MCF 10A (cell line): Measurements from ENCODE around the gene TM7SF2. TPM values are rescaled to one million over a fixed set of nuclear protein-coding genes. Genes with fewer than 3 reads are reported as not detected.

Experiments
- BruUV-seq: library from RNA; stranded (reverse); fragments of 400-500 nt; replicated peaks from 2 replicates; lab custom pipeline; 2021; lab: Mats Ljungman, UMichigan
- CTCF ChIA-PET: fragments of 300-600 bp; sonication (Branson Sonifier 250); formaldehyde crosslinking; extraction: SDS; loops from one replicate; lab custom pipeline; 2021; ENCODE audit warnings: antibody characterized with exemption, inconsistent platforms; lab: Yijun Ruan, JAX
- POLR2A ChIA-PET: fragments of 300-600, 350-650 bp; sonication (Branson Sonifier 250); formaldehyde crosslinking; extraction: SDS; loops from one replicate; lab custom pipeline; 2020; ENCODE audit warnings: antibody characterized with exemption, inconsistent platforms; lab: Yijun Ruan, JAX
- DNase-seq: peaks from one replicate; pipeline ENCODE4 v3.0.0-alpha.2; 2018; ENCODE audit not compliant: unreplicated experiment
- H3K27ac Mint-ChIP-seq: one replicate; pipeline ENCODE4 v1.8.0; 2022; ENCODE audit warnings: mild to moderate bottlenecking, low read depth, mixed read lengths; ENCODE audit not compliant: unreplicated experiment
- H3K27me3 Mint-ChIP-seq: one replicate; pipeline ENCODE4 v1.8.0; 2022; ENCODE audit warnings: mixed read lengths; ENCODE audit not compliant: insufficient read depth, unreplicated experiment
- H3K36me3 Mint-ChIP-seq: one replicate; pipeline ENCODE4 v1.8.0; 2022; ENCODE audit warnings: mild to moderate bottlenecking, moderate library complexity, mixed read lengths; ENCODE audit not compliant: insufficient read depth, unreplicated experiment
- H3K4me1 Mint-ChIP-seq: one replicate; pipeline ENCODE4 v1.8.0; 2022; ENCODE audit warnings: mixed read lengths; ENCODE audit not compliant: insufficient read depth, unreplicated experiment
- H3K4me3 Mint-ChIP-seq: one replicate; pipeline ENCODE4 v1.8.0; 2022; ENCODE audit warnings: mild to moderate bottlenecking, moderate library complexity, mixed read lengths; ENCODE audit not compliant: unreplicated experiment
- H3K9me3 Mint-ChIP-seq: one replicate; pipeline ENCODE4 v1.8.0; 2022; ENCODE audit warnings: mixed read lengths; ENCODE audit not compliant: unreplicated experiment
- CTCF ChIP-seq: fragments of 200-600 bp; IDR thresholded peaks from one replicate; pipeline ENCODE4 v1.8.0; 2022; ENCODE audit warnings: antibody characterized with exemption, mild to moderate bottlenecking; ENCODE audit not compliant: unreplicated experiment
- intact Hi-C: fragments of 100-400 bp; cut with micrococcal nuclease; formaldehyde crosslinking; loops from 2 replicates; pipeline ENCODE4 v1.14.1; 2022
- total RNA-seq: library from RNA; stranded (reverse); gene quantifications from 2 replicates; pipeline ENCODE4 v1.2.3, GENCODE V29; 2022

The TM7SF2 gene
- total RNA-seq, 1 experiment from 2014 or later = 14.0 TPM

- H3K36me3 Mint-ChIP-seq = no peaks in the 10 kb centered on the region
- intact Hi-C loops = no loop called here
- no peak overlapping the region for H3K27ac Mint-ChIP-seq
- no peaks in the 10 kb centered on the region for H3K27me3 Mint-ChIP-seq
- ChIA-PET CTCF (interaction anchor here (0.6 kb wide), 1 partner anchor 94 kb away, joined by 3 read pairs; no protein-coding TSS in a partner anchor), POLR2A (interaction anchor here (1.6 kb wide), 1 partner anchor 35 kb away, joined by 3 read pairs; the partner anchor contains the start of genes FAU and MRPL49)
- TF ChIP-seq CTCF = no peak
- H3K4me3 Mint-ChIP-seq = no peak overlapping the region
- H3K4me1 Mint-ChIP-seq = peaks cover under 1% of the 10 kb centered on the region
- no peak for DNase-seq
- H3K9me3 Mint-ChIP-seq = no peaks in the 10 kb centered on the region
- BruUV-seq = no TSS peak
Measured at GRCh38 chr11:65156926-65157325, 45.3 kb downstream of the TM7SF2 start.

- Mint-ChIP-seq H3K9me3 (no peaks in the 10 kb centered on the region), H3K4me3 (no peak overlapping the region), H3K4me1 (no peaks in the 10 kb centered on the region), H3K36me3 (no peaks in the 10 kb centered on the region), H3K27me3 (no peaks in the 10 kb centered on the region), H3K27ac (no peak overlapping the region)
- DNase-seq = no peak
- ChIA-PET CTCF (interaction anchor here (0.6 kb wide), 1 partner anchor 93 kb away, joined by 3 read pairs; no protein-coding TSS in a partner anchor), POLR2A (interaction anchor here (0.6 to 1.6 kb wide), 2 partner anchors 35 to 116 kb away, joined by 3 read pairs; partner anchors contain the start of genes FAU, MRPL49 and SAC3D1)
- no peak for TF ChIP-seq CTCF
- no TSS peak for BruUV-seq
- intact Hi-C loops = no loop called here
Measured at GRCh38 chr11:65157336-65157735, 45.7 kb downstream of the TM7SF2 start.

- no peak overlapping the region for H3K4me3 Mint-ChIP-seq
- POLR2A ChIA-PET = no interaction called here
- no peaks in the 10 kb centered on the region for H3K4me1 Mint-ChIP-seq
- no TSS peak for BruUV-seq
- intact Hi-C loops = no loop called here
- DNase-seq = no peak
- no peaks in the 10 kb centered on the region for H3K36me3 Mint-ChIP-seq
- no peaks in the 10 kb centered on the region for H3K9me3 Mint-ChIP-seq
- CTCF ChIA-PET = no interaction called here
- no peaks in the 10 kb centered on the region for H3K27me3 Mint-ChIP-seq
- H3K27ac Mint-ChIP-seq = no peak overlapping the region
- no peak for TF ChIP-seq CTCF
Measured at GRCh38 chr11:65159012-65159411, 47.3 kb downstream of the TM7SF2 start.

- no peak for TF ChIP-seq CTCF
- intact Hi-C loops = no loop called here
- no TSS peak for BruUV-seq
- H3K36me3 Mint-ChIP-seq = no peaks in the 10 kb centered on the region
- no peak for DNase-seq
- no peaks in the 10 kb centered on the region for H3K27me3 Mint-ChIP-seq
- ChIA-PET POLR2A (interaction anchor here (1.3 kb wide), 1 partner anchor 37 kb away, joined by 3 read pairs; no protein-coding TSS in a partner anchor), CTCF (interaction anchor here (1.2 kb wide), 1 partner anchor 19 kb away, joined by 3 read pairs; no protein-coding TSS in a partner anchor)
- no peaks in the 10 kb centered on the region for H3K4me1 Mint-ChIP-seq
- H3K27ac Mint-ChIP-seq = no peak overlapping the region
- H3K4me3 Mint-ChIP-seq = no peak overlapping the region
- H3K9me3 Mint-ChIP-seq = no peaks in the 10 kb centered on the region
Measured at GRCh38 chr11:65160643-65161042, 49.0 kb downstream of the TM7SF2 start.
